ENCODE results near the gene URM1.

DNA sequence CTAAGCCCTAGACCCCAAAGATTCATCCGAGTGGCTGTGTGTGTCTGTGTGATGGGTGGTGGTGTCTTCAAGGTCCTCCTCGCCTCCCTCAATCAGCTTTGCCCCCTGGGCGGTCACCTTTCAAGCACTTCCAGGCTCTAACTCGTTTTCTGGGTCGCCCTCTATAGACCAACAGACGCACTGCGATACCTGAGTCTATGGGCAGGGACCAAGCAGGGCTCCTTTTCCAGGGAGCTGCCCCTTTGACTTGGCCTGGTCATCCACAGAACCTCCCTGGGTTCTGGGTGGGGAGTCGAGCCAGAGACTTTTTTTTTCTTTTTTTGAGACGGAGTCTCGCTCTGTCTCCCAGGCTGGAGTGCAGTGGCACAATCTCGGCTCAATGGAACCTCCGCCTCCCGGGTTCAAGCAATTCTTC is 29.7 kb upstream of the URM1 start:
- TF ChIP-seq POLR2AphosphoS5 (IDR thresholded peaks at IDR 0.05; ENCODE audit: borderline replicate concordance, low read depth, low read length), result no peak
- TF ChIP-seq EZH2 (IDR thresholded peaks at IDR 0.05), result no peak
- TF ChIP-seq FOXP2 (optimal IDR thresholded peaks at IDR 0.05; ENCODE audit: control extremely low read depth, extremely low read length, insufficient read depth), result no peak

Data from SK-N-MC (cell line).